Measurements from ENCODE around the gene GPC6. TPM values are rescaled to one million over a fixed set of nuclear protein-coding genes. Genes with fewer than 3 reads are reported as not detected.

Gene GPC6
- total RNA-seq, 1 experiment from 2014 or later = not detected

DNA sequence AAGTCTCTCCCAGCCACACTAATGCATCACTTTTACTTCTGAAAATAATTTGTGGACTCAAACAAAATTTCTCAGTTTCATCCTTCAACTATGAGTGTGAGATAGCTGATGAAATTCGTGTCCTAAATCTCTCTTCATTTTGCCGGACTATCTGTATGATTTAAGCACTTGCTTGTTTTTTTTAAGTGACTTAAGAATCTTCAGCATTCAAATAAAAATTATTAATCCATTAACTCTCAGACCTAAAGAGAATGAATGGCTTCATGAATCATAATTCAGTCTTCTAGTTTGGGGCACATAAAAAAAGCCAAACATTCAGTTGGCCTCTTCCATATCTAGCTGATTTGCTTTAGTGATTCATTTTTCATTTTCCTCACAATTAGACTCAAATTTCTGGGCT lies 673.4 kb downstream of the GPC6 start:
- Histone ChIP-seq H3K4me2 (no peak overlapping the region), H3K9me3 (ENCODE audit: insufficient read depth, low read depth) (no peaks in the 10 kb centered on the region), H3K36me3 (ENCODE audit: low read depth) (no peaks in the 10 kb centered on the region), H3K4me3 (no peak overlapping the region), H3F3A (ENCODE audit: insufficient read depth, low read depth) (no peaks in the 10 kb centered on the region), H4K20me1 (ENCODE audit: insufficient read depth) (0 out of 2 replicates have a peak, but pooled peaks cover 6% of the 10 kb centered on the region), H3K79me2 (ENCODE audit: low read depth) (no peaks in the 10 kb centered on the region), H3K9me2 (ENCODE audit: insufficient read depth) (peaks cover 3% of the 10 kb centered on the region; the same call in 1 of the 2 replicates), H3K4me1 (replicated peaks; ENCODE audit: insufficient read depth) (no peaks in the 10 kb centered on the region), H3K27me3 (ENCODE audit: insufficient read depth, low read depth) (no peaks in the 10 kb centered on the region), H3K27ac (no peak overlapping the region), H2AFZ (no peak overlapping the region)
- TF ChIP-seq EZH2 (IDR thresholded peaks at IDR 0.05; ENCODE audit: low read depth) = no peak
- TF ChIP-seq, protein P1, sequence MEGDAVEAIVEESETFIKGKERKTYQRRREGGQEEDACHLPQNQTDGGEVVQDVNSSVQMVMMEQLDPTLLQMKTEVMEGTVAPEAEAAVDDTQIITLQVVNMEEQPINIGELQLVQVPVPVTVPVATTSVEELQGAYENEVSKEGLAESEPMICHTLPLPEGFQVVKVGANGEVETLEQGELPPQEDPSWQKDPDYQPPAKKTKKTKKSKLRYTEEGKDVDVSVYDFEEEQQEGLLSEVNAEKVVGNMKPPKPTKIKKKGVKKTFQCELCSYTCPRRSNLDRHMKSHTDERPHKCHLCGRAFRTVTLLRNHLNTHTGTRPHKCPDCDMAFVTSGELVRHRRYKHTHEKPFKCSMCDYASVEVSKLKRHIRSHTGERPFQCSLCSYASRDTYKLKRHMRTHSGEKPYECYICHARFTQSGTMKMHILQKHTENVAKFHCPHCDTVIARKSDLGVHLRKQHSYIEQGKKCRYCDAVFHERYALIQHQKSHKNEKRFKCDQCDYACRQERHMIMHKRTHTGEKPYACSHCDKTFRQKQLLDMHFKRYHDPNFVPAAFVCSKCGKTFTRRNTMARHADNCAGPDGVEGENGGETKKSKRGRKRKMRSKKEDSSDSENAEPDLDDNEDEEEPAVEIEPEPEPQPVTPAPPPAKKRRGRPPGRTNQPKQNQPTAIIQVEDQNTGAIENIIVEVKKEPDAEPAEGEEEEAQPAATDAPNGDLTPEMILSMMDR (conservative IDR thresholded peaks at IDR 0.05) = no peak
- ChIA-PET POLR2A (ENCODE audit: unreplicated experiment) (no interaction called here), CTCF (no interaction called here)
- no TSS peak for BruUV-seq (replicated peaks)
- no peak for DNase-seq
- intact Hi-C loops (cut with micrococcal nuclease; ENCODE audit: unreplicated experiment) = no loop called here

DNA sequence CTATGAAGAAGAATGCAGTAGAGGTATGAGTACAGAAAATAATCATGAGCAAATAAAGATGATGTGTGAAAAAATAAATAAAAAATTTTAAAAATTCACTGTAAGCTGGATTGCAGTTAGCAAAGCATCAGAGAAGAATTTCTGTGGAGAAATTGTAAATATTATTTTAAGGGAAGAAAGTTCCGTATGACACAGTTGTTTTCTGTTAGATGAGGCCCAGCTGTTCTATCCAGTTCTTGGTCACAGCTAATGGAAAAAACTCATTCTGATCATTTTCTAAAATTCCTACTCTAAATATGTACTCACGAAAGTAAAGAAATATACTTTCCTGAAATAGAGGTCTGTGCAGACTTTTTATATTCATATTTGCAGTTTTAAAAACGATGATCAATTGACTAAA lies 674.1 kb downstream of the GPC6 start:
- no peak overlapping the region for H3K27ac ChIP-seq
- intact Hi-C loops (cut with micrococcal nuclease; ENCODE audit: unreplicated experiment) = no loop called here
- no TSS peak for BruUV-seq (replicated peaks)
- H2AFZ ChIP-seq = no peak overlapping the region
- H3K4me3 ChIP-seq = no peak overlapping the region
- H3K4me2 ChIP-seq = no peak overlapping the region
- no peaks in the 10 kb centered on the region for H3K36me3 ChIP-seq (ENCODE audit: low read depth)
- no peaks in the 10 kb centered on the region for H3K9me3 ChIP-seq (ENCODE audit: insufficient read depth, low read depth)
- no peaks in the 10 kb centered on the region for H3K27me3 ChIP-seq (ENCODE audit: insufficient read depth, low read depth)
- no peaks in the 10 kb centered on the region for H3F3A ChIP-seq (ENCODE audit: insufficient read depth, low read depth)
- POLR2A ChIA-PET (ENCODE audit: unreplicated experiment) = no interaction called here
- no peaks in the 10 kb centered on the region for H3K79me2 ChIP-seq (ENCODE audit: low read depth)
- H3K9me2 ChIP-seq (ENCODE audit: insufficient read depth) = peaks cover 3% of the 10 kb centered on the region; the same call in 1 of the 2 replicates
- CTCF ChIA-PET = no interaction called here
- no peaks in the 10 kb centered on the region for H3K4me1 ChIP-seq (replicated peaks; ENCODE audit: insufficient read depth)
- H4K20me1 ChIP-seq (ENCODE audit: insufficient read depth) = 0 out of 2 replicates have a peak, but pooled peaks cover 6% of the 10 kb centered on the region
- no peak for DNase-seq
- TF ChIP-seq, protein P1 (conservative IDR thresholded peaks at IDR 0.05) = no peak
- TF ChIP-seq EZH2 (IDR thresholded peaks at IDR 0.05; ENCODE audit: low read depth) = no peak

DNA sequence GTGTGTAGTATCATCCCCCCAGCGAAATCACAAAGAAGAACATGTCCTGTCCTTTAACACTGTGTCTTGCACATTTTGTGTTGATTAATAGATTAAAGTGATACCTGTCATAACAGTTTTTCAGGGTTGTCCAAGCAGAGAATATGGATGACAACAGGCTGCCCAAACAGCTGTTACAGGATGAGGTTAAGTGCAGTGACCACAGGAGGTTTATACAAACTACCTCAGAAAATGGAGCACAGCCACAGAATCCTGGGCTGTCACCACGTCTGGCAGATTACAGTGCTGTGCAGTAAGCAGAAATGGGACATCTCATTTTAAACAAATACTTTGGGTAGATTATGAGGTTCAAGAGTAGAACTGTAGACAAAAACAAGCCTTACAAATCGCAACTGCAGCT lies 677.3 kb downstream of the GPC6 start:
- H3K79me2 ChIP-seq (ENCODE audit: low read depth) = no peaks in the 10 kb centered on the region
- H3K4me1 ChIP-seq (replicated peaks; ENCODE audit: insufficient read depth) = no peaks in the 10 kb centered on the region
- 0 out of 2 replicates have a peak, but pooled peaks cover 6% of the 10 kb centered on the region for H4K20me1 ChIP-seq (ENCODE audit: insufficient read depth)
- H3K27me3 ChIP-seq (ENCODE audit: insufficient read depth, low read depth) = no peaks in the 10 kb centered on the region
- H2AFZ ChIP-seq = no peak overlapping the region
- H3K9me2 ChIP-seq (ENCODE audit: insufficient read depth) = no peaks in the 10 kb centered on the region; the same call in 1 of the 2 replicates
- H3F3A ChIP-seq (ENCODE audit: insufficient read depth, low read depth) = no peaks in the 10 kb centered on the region
- TF ChIP-seq EZH2 (IDR thresholded peaks at IDR 0.05; ENCODE audit: low read depth) = no peak
- BruUV-seq (replicated peaks) = no TSS peak
- intact Hi-C loops (cut with micrococcal nuclease; ENCODE audit: unreplicated experiment) = no loop called here
- H3K4me2 ChIP-seq = no peak overlapping the region
- no peaks in the 10 kb centered on the region for H3K36me3 ChIP-seq (ENCODE audit: low read depth)
- CTCF ChIA-PET = no interaction called here
- POLR2A ChIA-PET (ENCODE audit: unreplicated experiment) = interaction anchor here (0.5 kb wide), 1 partner anchor 23 kb away, joined by 4 read pairs; no protein-coding TSS in a partner anchor
- H3K9me3 ChIP-seq (ENCODE audit: insufficient read depth, low read depth) = no peaks in the 10 kb centered on the region
- H3K27ac ChIP-seq = no peak overlapping the region
- DNase-seq = no peak
- no peak overlapping the region for H3K4me3 ChIP-seq

DNA sequence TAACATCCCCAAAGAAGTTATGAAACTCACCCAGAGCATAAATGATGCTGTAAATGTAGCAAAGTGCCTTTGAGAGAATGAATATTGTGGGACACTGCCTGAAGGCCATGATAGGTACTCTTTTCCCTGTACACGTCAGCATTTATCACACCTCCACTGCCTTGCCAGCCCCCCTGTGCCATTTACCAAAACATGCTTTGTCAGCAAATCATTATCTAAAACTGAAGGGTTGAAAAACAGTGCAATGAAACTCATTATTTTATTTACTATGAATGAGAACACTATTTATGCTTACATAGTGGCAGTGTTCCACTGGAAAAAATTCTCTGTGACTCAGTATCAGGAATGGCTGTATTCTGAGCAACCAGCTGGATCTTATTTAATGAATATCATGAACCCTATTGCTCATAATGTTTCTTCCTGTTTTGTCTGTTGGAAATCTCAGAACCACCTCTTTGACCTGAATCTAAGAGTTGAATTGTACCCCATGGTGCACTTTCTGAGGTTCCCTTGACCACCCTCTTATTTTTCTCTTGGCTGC lies 688.7 kb downstream of the GPC6 start:
- no TSS peak for BruUV-seq (replicated peaks)
- Histone ChIP-seq H3K4me2 (no peak overlapping the region), H4K20me1 (ENCODE audit: insufficient read depth) (no peaks in the 10 kb centered on the region), H3K27ac (no peak overlapping the region), H3K4me1 (replicated peaks; ENCODE audit: insufficient read depth) (no peaks in the 10 kb centered on the region), H3K79me2 (ENCODE audit: low read depth) (no peaks in the 10 kb centered on the region), H3K27me3 (ENCODE audit: insufficient read depth, low read depth) (no peaks in the 10 kb centered on the region), H3K9me3 (ENCODE audit: insufficient read depth, low read depth) (no peaks in the 10 kb centered on the region), H2AFZ (no peak overlapping the region), H3K9me2 (ENCODE audit: insufficient read depth) (no peaks in the 10 kb centered on the region), H3K4me3 (no peak overlapping the region), H3K36me3 (ENCODE audit: low read depth) (no peaks in the 10 kb centered on the region), H3F3A (ENCODE audit: insufficient read depth, low read depth) (no peaks in the 10 kb centered on the region)
- CTCF ChIA-PET = no interaction called here
- DNase-seq = no peak
- intact Hi-C loops (cut with micrococcal nuclease; ENCODE audit: unreplicated experiment) = no loop called here
- TF ChIP-seq, protein P1 (conservative IDR thresholded peaks at IDR 0.05) = no peak
- no peak for TF ChIP-seq EZH2 (IDR thresholded peaks at IDR 0.05; ENCODE audit: low read depth)
- POLR2A ChIA-PET (ENCODE audit: unreplicated experiment) = no interaction called here
